NCI-H345 treated with DMSO at 0.1 percent for 48 hours (cell line): ENCODE measurements around the gene GPRC5C.

Experiments
- DNase-seq: peaks from one replicate; lab custom pipeline; 2025; ENCODE audit not compliant: unreplicated experiment; lab: John Stamatoyannopoulos, UW

GPRC5C gene

DNA sequence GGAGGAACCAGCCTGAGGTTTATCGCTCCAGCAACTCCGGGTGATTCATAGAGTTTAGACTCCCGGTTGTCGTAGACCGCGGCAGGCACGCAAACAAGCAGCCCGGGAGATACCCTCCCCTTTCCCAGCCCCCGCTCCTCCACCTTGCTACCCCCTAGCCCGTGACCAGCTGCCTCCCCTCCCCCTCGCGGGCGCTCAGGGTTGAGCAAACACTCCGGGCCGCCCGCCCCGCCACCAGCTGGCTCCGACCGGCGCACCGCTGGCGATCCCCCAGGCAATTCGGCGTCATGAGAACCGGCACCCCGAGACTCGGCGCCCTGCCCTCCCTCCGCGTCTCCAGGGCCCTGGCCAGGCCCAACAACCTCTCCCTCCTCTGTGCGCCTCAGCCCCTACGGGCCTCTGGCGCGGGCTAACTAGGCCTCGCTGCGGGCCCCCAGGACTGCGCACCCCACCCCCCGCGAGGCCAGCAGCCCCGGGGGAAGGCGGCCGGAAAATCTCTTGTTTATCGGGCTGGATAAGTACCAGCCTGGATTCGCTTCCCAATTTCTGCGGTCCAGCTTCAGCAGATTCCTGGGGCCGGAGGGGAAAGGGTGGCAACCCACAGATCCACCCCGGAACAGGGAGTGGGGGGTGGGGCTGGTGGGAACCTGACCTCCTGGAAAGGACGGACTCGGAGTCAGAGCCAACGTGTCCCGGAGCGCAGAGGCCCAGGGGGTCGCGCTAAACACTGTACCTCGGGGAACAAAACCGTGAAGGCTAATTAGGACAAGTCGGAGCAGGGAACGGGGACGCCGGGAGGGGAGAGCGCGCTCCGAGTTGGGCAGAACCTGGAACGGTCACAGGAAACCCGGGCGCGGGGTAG, 951 bp upstream of the GPRC5C start:
- peak; percentile 85 for DNase-seq

DNA sequence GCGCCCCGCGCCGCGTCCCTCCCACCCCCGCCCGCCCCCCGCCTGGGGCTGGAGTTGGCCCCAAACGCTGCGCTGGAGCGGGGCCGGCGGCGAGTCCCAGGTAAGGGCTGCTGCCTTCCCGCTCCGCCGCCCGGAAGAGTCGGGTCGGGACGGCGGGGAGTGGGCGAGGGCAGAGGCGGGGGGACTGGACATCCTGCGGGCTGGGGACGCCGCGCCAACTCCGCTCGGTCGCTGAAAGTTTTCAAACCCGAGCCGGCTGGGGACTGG, 469 bp downstream of the GPRC5C start:
- DNase-seq, result no peak

DNA sequence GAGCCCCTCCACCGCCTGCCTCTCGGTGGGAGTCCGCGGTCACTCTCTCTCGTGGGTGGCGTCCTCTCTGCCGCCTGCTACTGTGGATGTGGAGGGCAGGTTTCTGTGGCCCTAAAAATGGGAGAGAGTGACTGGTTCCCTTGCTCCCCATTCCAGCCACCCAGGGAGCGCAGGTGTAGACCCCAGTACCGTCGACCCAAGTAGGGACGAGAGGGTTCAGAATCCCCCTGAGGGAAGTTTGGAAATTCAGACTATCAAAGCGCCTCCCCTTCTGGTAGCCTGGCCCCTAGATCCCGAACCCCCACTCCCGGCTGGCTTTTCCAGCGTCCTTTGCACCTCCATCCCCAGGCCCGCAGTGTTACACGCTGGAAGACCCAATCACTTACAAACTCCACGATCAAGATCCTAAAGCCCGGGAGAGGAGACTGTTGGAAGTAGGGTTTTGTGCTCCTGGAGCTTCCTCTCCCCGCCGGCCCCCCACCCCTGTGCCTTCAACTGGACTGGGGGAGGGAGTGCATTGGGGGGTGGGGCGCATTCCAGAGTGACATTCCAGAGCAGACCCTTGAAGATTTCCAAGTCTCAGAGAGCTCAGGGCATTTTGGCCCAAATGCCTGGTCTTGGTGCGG, 991 bp downstream of the GPRC5C start:
- no peak for DNase-seq

- no peak for DNase-seq
Measured at GRCh38 chr17:74433421-74434121, 1.7 kb downstream of the GPRC5C start.

DNA sequence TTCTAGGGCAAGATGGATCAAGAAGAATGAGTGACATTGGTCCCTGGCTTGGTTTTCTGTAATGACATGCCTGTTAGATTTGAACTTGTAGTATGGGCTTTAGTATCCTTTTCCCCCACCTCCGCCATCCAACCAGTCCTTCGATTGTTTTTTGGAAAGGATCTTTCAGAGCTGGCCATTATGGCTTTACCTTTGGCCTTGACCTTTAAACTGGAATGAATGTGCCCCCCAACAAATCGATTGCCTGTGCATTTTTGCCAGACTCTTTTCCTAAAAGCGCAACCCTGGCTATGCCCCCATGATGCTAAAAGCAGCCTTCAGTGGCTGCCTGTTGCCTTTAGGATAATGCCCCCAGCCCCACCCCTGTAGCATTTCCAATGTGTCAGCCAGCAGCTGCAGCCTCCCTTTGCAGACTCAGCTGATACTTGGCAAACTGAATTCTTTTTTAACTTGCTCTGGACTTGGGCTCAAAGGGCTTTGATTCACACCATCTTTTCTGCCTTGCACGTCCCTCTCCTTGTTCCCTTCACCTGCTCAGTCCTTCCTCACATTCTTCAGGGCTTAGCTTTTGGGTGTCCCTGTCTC, 4.0 kb downstream of the GPRC5C start:
- no peak for DNase-seq

DNA sequence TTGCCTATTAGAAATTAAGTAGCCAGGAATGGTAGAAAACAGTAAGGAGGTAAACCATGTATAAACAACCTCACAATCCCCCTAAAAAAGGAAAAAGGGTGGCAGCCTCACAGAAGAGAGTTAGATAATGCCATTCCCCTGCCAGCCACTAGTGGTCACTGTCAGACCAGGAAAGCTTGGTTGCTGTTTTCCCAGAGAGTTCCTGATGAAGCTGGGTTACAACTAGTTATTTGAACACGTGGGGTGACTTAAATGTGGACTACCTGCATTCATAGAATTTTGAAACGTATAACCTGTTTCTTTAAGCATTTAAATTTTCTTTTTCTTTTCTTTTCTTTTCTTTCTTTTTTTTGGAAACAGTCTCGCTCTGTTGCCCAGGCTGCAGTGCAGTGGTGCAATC, 5.8 kb downstream of the GPRC5C start:
- DNase-seq, result no peak

DNA sequence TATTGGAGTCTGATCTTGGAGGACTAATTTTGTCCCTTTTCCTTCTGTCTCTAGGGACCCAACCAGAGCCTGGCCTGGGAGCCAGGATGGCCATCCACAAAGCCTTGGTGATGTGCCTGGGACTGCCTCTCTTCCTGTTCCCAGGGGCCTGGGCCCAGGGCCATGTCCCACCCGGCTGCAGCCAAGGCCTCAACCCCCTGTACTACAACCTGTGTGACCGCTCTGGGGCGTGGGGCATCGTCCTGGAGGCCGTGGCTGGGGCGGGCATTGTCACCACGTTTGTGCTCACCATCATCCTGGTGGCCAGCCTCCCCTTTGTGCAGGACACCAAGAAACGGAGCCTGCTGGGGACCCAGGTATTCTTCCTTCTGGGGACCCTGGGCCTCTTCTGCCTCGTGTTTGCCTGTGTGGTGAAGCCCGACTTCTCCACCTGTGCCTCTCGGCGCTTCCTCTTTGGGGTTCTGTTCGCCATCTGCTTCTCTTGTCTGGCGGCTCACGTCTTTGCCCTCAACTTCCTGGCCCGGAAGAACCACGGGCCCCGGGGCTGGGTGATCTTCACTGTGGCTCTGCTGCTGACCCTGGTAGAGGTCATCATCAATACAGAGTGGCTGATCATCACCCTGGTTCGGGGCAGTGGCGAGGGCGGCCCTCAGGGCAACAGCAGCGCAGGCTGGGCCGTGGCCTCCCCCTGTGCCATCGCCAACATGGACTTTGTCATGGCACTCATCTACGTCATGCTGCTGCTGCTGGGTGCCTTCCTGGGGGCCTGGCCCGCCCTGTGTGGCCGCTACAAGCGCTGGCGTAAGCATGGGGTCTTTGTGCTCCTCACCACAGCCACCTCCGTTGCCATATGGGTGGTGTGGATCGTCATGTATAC, 8.0 kb downstream of the GPRC5C start:
- DNase-seq, result no peak

DNA sequence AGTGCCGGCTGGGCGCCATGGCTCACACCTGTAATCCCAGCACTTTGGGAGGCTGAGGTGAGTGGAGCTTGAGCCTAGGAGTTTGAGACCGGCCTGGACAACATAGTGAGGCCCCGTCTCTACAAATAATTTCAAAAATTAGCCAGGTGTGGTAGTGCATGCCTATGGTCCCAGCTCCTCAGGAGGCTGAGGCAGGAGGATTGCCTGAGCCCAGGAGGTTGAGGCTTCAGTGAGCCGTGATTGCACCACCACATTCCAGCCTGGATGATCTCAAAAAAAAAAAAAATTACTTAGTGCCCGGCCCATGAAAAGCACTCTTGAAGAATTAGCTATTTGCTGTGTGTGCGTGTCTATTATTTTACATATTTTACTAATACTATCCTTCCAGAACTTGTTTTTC, 9.6 kb downstream of the GPRC5C start:
- no peak for DNase-seq

GRCh38 chr17:74442291-74442669, 10.4 kb downstream of the GPRC5C start:
- no peak for DNase-seq

DNA sequence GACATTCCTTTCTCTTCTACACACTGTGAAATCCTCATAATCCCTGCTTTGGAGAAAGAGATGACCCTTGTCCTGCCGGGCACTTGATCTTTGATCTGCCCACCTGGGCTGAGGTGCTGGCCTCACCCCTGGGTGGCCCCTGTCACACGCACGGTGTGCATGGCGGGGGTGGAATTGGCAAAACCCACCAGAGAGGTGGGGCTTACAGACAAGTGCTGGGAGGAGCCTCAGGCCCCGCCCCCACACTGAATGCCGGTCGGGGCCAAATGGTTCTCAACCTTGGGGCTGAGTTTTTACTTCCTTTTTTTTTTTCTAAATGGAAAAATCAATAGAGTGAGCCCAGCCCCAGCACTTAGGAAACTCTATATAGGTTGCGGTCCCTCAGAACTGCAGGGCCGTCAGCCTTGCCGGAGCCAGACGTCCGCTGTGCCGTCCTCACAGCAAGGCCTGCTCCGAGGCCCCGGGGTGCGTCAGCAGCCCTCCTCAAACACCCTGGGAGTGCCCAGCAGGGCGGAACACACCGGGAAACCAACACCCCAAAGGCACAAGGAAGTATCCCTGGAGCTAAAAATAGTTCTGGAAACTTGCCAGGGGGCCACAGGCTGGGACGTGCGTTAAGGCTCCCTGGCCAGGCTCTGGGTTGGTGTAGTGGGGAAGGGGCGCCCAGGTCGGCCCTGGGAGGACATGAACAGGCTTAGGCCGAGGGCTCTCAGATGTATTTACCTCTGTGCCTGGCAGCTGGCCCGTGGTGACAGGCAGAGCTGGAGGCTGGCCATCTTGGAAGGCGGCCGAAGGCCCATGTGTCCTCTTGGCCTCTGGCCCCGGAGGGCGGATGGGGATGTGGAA, 11.0 kb downstream of the GPRC5C start:
- DNase-seq, result peak; percentile 72

DNA sequence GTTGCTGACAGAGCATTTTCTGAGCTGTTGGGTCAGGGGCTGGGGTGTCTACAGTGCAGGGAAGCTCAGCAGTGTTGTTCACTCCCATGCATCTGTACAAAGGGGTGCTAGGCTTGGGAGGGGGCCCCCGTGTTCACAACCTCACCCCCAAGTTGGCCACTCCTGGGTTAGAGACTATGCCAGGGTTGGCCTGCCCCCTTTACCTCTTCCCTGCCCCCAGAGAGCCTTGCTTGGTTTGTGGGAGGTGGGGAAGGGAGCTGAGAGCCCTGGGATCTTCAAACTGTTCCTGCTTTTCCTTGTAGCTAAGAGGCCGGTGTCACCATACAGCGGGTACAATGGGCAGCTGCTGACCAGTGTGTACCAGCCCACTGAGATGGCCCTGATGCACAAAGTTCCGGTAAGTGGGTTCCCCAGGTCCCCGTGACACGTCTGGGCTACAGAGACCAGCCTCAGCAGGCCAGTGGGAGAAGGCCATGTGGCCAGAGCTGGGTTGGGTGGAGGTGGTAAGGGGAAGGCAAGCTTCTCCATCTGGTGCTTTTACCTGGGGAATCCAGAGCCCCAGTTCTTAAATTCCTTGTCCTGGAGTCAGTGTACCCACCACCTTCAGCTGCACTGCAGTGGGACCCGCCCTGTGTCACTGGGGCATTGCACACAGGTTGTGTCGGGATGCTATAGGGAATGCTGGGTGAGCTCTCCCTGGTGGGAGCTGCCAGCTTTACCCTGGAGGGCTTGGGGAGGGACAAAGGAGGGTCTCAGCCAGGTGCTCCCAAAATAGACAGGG, 11.8 kb downstream of the GPRC5C start:
- DNase-seq, result no peak

DNA sequence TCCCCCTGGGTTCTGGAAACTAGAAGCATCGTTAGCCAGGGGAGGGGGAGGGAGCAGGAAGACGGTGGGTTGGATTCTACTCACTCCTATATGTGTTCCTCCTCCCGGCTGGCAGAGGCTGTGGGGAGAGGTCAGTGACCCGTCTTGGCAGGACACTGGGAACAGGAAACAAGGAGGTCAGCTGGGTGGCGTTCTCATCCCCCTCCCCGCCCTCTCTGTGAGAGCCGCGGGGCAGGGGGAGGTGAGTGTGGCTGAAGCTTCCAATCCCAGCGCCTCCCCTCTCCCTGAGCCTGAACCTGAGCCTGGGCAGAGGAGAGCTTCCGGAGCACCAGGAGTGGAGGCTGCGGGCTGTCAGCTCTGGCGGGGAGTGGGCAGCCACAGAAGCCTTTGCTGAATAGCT, 12.5 kb downstream of the GPRC5C start:
- no peak for DNase-seq

GRCh38 chr17:74445158-74445557, 13.3 kb downstream of the GPRC5C start:
- DNase-seq, result no peak

DNA sequence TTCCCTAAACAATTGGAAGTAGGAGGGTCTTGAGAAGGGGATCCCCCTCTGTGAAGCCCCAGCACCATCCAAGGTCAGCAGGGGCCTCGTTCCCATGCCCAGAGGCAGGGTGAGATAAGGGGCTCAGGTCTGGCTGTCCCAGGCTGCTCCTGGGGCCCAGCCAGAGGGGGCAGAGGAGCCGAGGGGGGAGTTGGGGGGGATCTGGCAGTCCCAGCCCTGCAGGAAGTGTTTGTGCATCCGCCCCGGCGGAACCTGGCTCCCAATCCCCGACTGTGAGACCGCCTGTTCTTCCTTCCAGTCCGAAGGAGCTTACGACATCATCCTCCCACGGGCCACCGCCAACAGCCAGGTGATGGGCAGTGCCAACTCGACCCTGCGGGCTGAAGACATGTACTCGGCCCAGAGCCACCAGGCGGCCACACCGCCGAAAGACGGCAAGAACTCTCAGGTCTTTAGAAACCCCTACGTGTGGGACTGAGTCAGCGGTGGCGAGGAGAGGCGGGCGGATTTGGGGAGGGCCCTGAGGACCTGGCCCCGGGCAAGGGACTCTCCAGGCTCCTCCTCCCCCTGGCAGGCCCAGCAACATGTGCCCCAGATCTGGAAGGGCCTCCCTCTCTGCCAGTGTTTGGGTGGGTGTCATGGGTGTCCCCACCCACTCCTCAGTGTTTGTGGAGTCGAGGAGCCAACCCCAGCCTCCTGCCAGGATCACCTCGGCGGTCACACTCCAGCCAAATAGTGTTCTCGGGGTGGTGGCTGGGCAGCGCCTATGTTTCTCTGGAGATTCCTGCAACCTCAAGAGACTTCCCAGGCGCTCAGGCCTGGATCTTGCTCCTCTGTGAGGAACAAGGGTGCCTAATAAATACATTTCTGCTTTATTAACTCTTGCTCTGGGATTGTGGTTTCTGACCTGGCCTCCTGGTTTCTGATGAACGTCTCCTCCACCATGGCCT, 14.9 kb downstream of the GPRC5C start:
- DNase-seq, result no peak

GRCh38 chr17:74447628-74448159, 15.8 kb downstream of the GPRC5C start:
- no peak for DNase-seq

DNA sequence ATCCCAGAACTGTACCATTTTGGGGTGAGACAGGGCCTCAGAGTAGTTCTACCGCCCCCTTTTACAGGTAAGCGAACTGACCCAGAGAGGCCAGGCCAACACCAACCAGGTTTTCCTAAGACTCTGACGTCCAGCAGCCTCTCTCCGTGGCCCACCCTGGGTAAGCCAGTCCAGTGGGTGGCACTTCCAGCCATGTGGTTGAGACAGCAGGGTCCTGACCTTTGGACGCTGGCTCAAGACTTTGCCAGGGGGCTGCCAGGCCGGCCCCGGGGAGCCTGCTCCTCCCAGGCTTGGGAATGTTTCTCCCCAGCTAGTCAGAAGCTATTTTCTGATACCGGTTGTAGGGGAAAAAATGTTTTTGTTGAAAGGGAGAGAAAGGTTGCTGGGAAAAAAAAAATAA, 16.9 kb downstream of the GPRC5C start:
- DNase-seq, result no peak

DNA sequence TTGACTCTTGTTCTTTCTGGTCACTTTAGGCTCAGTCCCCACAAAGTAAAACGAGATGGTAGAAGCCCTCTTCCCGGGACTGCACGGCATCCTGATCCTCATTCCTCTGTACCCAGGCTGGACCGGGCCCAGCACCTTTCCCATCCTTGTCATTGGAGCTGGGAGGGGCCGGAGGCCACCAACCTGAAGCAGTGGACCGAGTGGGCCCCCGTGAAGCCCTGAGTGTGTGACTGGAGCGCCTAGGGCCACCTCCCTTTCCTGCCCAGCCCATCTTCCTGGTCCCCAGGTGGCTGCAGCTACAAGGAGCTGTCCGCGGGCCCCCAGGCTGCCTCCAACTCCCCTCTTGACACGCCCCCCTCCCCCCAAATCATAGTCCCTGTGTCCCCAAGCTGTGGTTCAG, 17.4 kb downstream of the GPRC5C start:
- no peak for DNase-seq

DNA sequence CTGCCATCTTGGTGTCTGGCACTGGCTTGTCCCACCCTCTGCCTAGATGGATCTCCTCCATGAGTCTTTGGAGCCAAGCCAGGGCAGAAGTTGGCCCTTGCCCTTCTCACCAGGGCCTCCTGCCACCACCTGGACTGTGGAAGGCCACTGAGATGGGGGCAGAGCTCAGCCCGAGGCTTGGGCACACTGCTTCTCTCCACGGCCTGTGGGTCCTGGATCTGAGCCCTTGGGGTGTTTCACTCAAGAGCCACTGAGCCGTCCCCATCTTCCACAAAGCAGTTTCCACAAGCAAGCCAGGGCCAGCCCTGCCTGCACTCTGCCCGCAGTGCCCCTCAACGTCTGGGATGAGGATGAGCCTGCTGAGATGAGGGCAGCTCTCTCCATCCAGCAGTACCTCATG, 17.9 kb downstream of the GPRC5C start:
- no peak for DNase-seq
